ENCODE data around the gene MYH14.

MYH14 gene

GRCh38 chr19:50300051-50300450, 96.6 kb downstream of the MYH14 start:
- no peak for DNase-seq

- no peak for DNase-seq
These were observed 97.6 kb downstream of the MYH14 start for GRCh38 chr19:50300814-50301606.

- no peak for DNase-seq
These were observed 98.2 kb downstream of the MYH14 start for GRCh38 chr19:50301607-50301971.

GRCh38 chr19:50303558-50303957, 100.1 kb downstream of the MYH14 start:
- DNase-seq, result no peak

GRCh38 chr19:50308991-50309390, 105.6 kb downstream of the MYH14 start:
- DNase-seq, result no peak

GRCh38 chr19:50309396-50310125, 106.1 kb downstream of the MYH14 start:
- no peak for DNase-seq

GRCh38 chr19:50310759-50311465, 107.5 kb downstream of the MYH14 start:
- no peak for DNase-seq

GRCh38 chr19:50311723-50312635, 108.6 kb downstream of the MYH14 start:
- no peak for DNase-seq

- no peak for DNase-seq
These were observed 109.8 kb downstream of the MYH14 start for GRCh38 chr19:50312967-50313811.

- no peak for DNase-seq
These were observed 110.6 kb downstream of the MYH14 start for GRCh38 chr19:50313812-50314536.

- no peak for DNase-seq
These were observed 111.6 kb downstream of the MYH14 start for GRCh38 chr19:50314724-50315708.

- no peak for DNase-seq
These were observed 112.5 kb downstream of the MYH14 start for GRCh38 chr19:50315773-50316448.

GRCh38 chr19:50317115-50317514, 113.7 kb downstream of the MYH14 start:
- no peak for DNase-seq

- DNase-seq, result no peak
These were observed 115.0 kb downstream of the MYH14 start for GRCh38 chr19:50318438-50318837.

GRCh38 chr19:50319156-50319555, 115.7 kb downstream of the MYH14 start:
- DNase-seq, result no peak

GRCh38 chr19:50320051-50320450, 116.6 kb downstream of the MYH14 start:
- no peak for DNase-seq

- no peak for DNase-seq
These were observed 117.2 kb downstream of the MYH14 start for GRCh38 chr19:50320596-50320995.

GRCh38 chr19:50321831-50322230, 118.4 kb downstream of the MYH14 start:
- DNase-seq, result no peak

- no peak for DNase-seq
These were observed 118.8 kb downstream of the MYH14 start for GRCh38 chr19:50322234-50322633.
